Measurements from ENCODE around the gene CPS1. TPM values are rescaled to one million over a fixed set of nuclear protein-coding genes. Genes with fewer than 3 reads are reported as not detected.

The CPS1 gene
- total and polyA plus RNA-seq, 2 experiments from 2014 or later = 5.5 to 11.0 TPM

GRCh38 chr2:210546424-210547208 lies 9.8 kb upstream of the CPS1 start (continued):
- TF ChIP-seq REST (IDR thresholded peaks at IDR 0.05; ENCODE audit: unreplicated experiment) (no peak), CREB1 (CRISPR knock-in tag; IDR thresholded peaks at IDR 0.05; ENCODE audit: low read depth) (no peak), POLR2AphosphoS5 (IDR thresholded peaks at IDR 0.05; ENCODE audit: low read depth) (no peak)

DNA sequence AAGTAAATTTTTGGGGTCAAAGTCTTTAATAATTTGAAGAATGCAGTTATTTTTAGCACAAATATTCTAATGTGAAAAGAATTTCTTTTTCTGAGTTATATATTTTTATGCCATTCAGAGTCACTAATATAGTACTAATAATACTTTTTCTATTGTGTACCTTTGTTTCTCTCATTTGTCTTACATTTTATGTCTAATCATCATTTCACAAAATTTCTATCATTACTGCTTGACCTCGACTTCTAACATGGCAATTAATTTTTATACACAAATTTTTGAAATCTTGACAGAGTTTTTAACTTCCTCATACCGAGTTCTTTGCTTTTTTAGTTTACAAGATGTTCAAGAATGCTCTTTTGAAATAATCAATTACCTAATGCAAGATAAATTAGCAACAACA lies 8.4 kb upstream of the CPS1 start:
- Histone ChIP-seq H3K4me2 (no peak overlapping the region), H3K36me3 (ENCODE audit: insufficient read depth) (no peaks in the 10 kb centered on the region), H3K27me3 (ENCODE audit: insufficient read depth) (no peaks in the 10 kb centered on the region), H2AFZ (no peak overlapping the region), H3K9me2 (ENCODE audit: insufficient read depth) (no peaks in the 10 kb centered on the region), H3K4me1 (ENCODE audit: insufficient read depth) (peaks cover 11% of the 10 kb centered on the region; the same call in 1 of the 2 replicates), H3K79me2 (replicated peaks; ENCODE audit: insufficient read depth) (no peaks in the 10 kb centered on the region), H4K20me1 (replicated peaks; ENCODE audit: insufficient read depth) (no peaks in the 10 kb centered on the region), H3F3A (replicated peaks; ENCODE audit: low read depth) (no peaks in the 10 kb centered on the region), H3K27ac (ENCODE audit: low read depth) (no peak overlapping the region), H3K4me3 (no peak overlapping the region)
- no peaks in the 10 kb centered on the region for H3K36me3 Mint-ChIP-seq (ENCODE audit: low read depth)
- H3K4me1 Mint-ChIP-seq = peaks cover 15% of the 10 kb centered on the region
- DNase-seq (ENCODE audit: low spot score) = no peak
- no peaks in the 10 kb centered on the region for H3K9me3 Mint-ChIP-seq
- no peak for ATAC-seq
- no peaks in the 10 kb centered on the region for H3K27me3 Mint-ChIP-seq (ENCODE audit: insufficient read depth, low read depth, poor library complexity)
- no peak overlapping the region for H3K27ac Mint-ChIP-seq
- H3K4me3 Mint-ChIP-seq = no peak overlapping the region
- TF ChIP-seq POLR2AphosphoS5 (IDR thresholded peaks at IDR 0.05; ENCODE audit: low read depth) = no peak
- TF ChIP-seq JUNB (IDR thresholded peaks at IDR 0.05; ENCODE audit: unreplicated experiment) = no peak
- TF ChIP-seq, protein P1, sequence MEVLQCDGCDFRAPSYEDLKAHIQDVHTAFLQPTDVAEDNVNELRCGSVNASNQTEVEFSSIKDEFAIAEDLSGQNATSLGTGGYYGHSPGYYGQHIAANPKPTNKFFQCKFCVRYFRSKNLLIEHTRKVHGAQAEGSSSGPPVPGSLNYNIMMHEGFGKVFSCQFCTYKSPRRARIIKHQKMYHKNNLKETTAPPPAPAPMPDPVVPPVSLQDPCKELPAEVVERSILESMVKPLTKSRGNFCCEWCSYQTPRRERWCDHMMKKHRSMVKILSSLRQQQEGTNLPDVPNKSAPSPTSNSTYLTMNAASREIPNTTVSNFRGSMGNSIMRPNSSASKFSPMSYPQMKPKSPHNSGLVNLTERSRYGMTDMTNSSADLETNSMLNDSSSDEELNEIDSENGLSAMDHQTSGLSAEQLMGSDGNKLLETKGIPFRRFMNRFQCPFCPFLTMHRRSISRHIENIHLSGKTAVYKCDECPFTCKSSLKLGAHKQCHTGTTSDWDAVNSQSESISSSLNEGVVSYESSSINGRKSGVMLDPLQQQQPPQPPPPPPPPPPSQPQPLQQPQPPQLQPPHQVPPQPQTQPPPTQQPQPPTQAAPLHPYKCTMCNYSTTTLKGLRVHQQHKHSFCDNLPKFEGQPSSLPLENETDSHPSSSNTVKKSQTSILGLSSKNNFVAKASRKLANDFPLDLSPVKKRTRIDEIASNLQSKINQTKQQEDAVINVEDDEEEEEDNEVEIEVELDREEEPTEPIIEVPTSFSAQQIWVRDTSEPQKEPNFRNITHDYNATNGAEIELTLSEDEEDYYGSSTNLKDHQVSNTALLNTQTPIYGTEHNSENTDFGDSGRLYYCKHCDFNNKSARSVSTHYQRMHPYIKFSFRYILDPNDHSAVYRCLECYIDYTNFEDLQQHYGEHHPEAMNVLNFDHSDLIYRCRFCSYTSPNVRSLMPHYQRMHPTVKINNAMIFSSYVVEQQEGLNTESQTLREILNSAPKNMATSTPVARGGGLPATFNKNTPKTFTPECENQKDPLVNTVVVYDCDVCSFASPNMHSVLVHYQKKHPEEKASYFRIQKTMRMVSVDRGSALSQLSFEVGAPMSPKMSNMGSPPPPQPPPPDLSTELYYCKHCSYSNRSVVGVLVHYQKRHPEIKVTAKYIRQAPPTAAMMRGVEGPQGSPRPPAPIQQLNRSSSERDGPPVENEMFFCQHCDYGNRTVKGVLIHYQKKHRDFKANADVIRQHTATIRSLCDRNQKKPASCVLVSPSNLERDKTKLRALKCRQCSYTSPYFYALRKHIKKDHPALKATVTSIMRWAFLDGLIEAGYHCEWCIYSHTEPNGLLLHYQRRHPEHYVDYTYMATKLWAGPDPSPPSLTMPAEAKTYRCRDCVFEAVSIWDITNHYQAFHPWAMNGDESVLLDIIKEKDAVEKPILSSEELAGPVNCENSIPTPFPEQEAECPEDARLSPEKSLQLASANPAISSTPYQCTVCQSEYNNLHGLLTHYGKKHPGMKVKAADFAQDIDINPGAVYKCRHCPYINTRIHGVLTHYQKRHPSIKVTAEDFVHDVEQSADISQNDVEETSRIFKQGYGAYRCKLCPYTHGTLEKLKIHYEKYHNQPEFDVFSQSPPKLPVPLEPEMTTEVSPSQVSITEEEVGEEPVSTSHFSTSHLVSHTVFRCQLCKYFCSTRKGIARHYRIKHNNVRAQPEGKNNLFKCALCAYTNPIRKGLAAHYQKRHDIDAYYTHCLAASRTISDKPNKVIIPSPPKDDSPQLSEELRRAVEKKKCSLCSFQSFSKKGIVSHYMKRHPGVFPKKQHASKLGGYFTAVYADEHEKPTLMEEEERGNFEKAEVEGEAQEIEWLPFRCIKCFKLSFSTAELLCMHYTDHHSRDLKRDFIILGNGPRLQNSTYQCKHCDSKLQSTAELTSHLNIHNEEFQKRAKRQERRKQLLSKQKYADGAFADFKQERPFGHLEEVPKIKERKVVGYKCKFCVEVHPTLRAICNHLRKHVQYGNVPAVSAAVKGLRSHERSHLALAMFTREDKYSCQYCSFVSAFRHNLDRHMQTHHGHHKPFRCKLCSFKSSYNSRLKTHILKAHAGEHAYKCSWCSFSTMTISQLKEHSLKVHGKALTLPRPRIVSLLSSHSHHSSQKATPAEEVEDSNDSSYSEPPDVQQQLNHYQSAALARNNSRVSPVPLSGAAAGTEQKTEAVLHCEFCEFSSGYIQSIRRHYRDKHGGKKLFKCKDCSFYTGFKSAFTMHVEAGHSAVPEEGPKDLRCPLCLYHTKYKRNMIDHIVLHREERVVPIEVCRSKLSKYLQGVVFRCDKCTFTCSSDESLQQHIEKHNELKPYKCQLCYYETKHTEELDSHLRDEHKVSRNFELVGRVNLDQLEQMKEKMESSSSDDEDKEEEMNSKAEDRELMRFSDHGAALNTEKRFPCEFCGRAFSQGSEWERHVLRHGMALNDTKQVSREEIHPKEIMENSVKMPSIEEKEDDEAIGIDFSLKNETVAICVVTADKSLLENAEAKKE (CRISPR knock-in tag; IDR thresholded peaks at IDR 0.05) = no peak
- no peak for TF ChIP-seq STAT1 (IDR thresholded peaks at IDR 0.05; ENCODE audit: unreplicated experiment)
- no peak for TF ChIP-seq CREB1 (CRISPR knock-in tag; IDR thresholded peaks at IDR 0.05; ENCODE audit: low read depth)
- no peak for TF ChIP-seq CTCF (conservative IDR thresholded peaks at IDR 0.05; ENCODE audit: low read depth in 2 of 2)
- no peak for TF ChIP-seq NANOG (IDR thresholded peaks at IDR 0.05; ENCODE audit: borderline replicate concordance)
- TF ChIP-seq ETS1 (IDR thresholded peaks at IDR 0.05) = no peak
- TF ChIP-seq EZH2 (IDR thresholded peaks at IDR 0.05; ENCODE audit: low read depth, unreplicated experiment) = no peak
- no peak for TF ChIP-seq EZH2phosphoT487 (IDR thresholded peaks at IDR 0.05; ENCODE audit: unreplicated experiment)
